ENCODE measurements around the gene LBR.
A peak's percentile ranks its signal among the peaks of the same experiment; 100 is the strongest.

Gene LBR

DNA sequence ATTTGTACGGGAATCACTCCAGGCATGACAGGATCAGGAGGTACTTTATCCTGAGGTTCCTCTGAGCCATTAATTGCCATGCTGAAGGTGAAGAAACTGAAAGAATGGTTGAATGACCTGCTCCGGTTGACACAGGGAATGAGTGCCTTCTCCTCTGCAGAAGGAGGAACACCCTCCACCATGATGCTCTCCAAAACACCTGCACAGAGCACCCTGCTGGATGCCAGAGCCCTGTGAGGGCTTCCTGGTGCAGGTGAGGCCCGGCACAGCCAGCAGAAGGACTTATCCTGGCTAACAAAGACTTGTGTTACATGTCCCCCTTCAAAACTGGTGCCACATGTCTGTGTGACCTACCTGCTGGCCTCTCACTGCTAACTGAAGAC, 14.3 kb upstream of the LBR start:
- no peak for DNase-seq

DNA sequence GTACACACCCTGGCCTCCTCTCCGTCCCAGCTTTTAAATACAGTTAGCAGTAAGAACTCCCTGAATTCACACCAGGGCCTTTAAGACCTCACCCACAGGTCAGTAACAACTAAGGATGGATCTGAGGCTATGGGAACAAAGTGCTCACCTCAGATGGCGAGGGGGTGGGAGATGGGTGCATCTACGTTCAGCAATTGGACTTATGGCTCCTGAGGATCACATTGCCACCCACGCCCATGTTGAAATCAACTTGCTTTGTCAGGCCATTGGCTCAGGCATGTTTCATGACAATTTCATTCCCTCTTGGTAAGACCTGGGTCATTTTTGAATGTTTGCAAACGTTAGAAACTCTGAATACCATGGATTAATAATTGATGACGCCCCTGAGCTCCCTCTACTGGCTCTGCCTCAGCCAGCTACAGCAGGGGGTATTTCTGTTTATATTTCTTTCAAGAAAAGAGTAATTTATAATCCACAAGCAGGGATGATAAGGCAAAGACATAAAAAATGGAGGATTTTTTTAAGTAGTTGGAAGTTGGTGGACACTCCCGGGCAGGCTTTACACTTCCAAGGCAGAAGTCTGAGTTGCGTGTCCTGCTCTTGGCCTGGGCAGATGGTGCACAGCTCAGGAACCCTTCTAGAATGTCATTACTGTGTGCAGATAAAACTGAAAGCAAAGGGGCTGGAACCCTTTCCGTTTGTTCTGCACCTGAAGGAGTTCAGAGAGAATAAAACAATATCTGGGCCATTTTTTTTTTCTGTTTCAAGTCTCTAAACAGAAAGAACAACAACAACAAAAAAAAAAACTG, 13.7 kb upstream of the LBR start:
- DNase-seq, result no peak

DNA sequence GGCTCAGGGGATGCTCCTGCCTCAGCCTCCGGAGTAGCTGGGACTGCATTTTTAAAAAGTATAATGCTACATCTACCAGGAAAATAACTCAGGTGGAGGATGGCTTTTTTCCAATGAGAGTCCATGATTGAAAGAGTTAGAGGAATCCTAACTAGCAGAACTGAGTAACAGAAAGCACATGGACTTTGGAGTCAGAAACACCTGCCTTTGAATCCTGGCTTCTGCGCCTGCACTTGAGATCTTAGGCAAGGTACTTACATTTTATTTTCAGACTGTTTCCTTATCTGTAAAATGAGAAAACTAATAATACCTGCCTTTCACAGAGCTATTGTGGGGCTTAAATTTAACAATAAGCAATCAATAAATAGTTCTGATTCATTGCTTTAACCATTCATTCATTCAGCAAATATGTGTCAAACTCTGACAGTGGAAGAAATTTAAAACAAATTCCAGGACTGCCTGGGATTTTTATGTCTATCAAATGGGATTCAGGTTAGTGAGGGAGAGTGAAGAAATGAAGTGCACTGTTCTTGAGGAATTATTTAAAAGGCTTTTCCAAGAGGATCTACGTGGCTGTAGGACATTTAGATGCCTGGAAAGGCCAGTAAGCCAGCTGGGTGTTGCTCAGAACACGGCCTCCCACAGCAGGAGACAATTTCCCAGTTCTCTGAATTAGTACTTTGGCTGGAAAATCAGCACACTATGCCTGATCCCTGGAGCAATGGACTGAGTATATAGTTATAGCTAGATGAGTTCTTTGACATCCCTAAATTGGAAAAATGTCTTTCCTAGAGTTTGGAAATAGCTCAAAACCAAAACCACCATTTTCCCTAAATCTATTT, 12.8 kb upstream of the LBR start:
- DNase-seq, result no peak

DNA sequence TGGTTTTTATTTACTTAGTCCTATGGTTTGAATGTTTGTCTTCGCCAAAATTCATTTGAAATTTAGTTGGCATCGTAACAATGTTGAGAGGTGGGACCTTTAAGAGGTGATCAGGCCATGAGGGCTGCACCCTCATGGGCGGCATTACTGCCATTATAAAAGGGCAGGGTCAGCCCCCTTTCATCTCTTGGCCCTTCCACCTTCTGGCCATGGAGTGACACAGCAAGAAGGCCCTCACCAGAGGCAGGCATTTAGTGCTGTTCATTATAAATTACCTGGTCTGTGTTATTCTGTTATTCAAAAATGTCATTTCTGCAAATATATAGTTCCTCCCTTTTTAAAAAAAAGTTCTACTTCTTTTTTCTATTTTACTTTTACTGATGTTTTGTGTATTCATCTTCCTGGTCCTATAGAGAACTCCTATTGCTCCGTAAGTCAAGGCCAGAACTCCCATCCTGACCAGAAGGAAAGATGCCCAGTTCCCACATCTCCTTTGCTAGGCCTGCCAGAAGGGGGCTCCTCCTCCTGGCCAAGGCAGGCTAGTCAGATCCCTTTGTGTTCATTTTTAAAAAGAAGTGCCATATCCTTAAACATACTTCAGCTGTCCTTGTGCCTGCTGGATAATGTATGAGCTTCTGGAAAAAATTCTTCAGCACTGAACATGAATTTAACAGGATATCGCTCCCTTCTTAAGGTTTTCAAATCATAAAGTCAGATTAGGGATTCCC, 10.0 kb upstream of the LBR start:
- DNase-seq, result peak in 1 of 2 experiments; percentile 21

DNA sequence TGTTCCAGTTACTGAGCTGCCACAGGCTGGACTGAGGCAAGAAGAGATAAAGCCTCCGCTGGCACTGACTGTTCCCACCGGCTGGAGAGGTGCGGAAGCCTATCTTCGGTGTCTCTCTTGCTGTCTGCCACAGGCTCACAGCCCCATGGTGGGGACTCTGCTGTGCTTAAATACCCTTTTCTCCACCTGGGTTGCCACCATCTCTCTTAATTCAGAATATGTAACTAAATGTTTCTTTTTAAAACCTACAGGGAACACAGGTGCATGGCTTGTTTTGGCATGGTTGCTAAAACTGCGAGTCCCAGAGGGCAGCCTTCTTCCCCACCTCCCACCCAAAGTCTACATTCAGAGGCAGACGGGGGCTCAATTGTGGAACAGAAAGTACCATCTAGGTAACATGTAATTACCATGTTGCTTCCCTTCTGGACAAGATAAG, 8.1 kb upstream of the LBR start:
- DNase-seq, result no peak

DNA sequence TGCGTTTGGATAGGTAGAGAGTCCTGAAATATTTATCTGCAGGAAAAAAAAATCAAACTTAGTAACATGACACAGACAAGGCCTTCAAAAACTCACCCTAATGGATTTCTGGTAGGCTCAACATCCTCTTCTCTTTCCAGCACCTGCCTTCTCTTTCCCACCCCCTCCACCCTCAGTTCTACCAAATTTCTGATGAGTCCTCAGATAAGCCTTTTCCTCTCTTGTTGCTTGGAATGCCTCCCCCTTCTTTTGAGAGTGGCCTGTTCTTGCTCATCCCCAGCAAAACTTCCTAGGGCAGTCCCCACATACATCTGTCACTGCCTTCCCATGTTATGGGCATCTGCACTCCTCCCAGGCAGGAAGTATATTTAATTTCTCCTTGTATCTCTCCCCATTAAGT, 7.6 kb upstream of the LBR start:
- DNase-seq, result no peak

DNA sequence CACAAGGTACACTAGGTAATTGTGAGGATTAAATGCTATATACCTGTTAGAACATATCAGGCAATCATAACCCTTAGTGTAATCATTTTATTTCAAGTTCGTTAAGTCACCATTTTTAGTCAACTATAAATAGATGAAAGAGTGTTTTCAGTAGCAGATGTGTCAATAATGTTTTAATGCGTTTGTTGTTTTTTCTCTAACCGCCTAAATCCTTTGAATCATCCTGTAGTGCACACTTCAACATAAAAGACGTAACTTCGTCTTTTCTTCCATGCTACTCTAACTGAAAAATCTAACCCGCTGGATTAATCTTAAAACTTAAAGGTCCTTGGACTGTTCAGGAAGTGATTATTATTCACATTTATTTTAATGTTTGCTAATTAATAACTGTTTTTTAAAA, 7.2 kb upstream of the LBR start:
- DNase-seq, result no peak

DNA sequence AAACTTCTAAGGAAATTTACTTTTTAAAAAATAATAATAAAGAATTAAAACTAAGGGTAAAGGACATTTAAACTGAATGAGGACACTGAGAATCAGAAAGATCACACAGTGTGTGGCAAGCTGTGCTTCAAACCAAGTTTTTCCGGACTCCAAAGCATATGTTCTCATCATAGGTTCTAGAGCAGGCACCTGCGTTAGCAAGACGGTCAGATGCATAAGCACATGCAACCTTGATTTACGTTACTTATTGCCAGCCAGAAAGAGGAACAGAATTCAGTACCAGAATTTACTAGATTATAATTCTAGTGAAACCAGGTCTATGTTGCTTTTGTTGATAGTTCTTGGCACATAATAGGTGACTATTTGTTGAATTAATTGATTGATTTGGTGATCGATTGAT, 6.2 kb upstream of the LBR start:
- DNase-seq, result no peak

DNA sequence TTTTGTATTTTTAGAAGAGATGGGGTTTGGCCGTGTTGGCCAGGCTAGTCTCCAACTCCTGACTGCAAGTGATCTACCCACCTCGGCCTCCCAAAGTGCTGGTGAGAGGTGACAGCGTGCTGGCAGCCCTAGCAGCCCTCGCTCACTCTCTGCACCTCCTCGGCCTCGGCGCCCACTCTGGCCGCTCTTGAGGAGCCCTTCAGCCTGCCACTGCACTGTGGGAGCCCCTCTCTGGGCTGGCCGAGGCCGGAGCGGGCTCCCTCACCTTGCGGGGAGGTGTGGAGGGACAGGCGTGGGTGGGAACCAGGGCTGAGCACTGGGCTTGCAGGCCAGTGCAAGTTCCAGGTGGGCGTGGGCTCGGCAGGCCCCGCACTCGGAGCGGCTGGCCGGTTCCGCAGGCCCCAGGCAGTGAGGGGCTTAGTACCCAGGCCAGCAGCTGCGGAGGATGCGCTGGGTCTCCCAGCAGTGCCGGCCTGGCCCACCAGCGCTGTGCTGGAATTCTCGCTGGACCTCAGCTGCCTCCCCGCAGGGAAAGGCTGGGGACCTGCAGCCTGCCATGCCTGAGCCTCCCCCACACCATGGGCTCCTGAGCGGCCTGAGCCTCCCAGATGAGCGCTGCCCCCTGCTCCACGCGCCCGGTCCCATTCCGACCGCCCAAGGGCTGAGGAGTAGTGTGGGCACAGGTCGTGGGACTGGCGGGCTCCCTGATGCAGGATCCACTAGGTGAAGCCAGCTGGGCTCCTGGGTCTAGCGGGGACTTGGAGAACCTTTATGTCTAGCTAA, 3.4 kb upstream of the LBR start:
- no peak for DNase-seq

DNA sequence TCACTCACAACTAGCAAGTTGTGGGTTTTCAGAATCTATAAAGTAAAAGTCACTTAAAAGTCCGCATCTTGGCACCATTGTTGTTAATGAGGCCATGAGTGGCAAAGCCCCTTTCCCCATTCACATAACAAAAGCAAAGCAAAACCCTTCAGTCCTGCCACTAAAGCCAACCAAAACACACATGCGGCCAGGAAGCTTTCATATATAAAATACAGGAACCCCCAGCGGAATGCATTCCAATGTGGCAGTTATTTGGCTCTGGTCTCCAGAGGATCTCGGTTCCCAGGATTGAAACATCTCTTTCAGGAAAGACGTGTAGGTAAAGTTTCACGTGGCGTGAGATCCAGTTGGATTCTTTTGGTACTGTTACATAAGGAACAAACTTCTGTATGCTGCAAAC, 2.5 kb upstream of the LBR start:
- DNase-seq, result no peak

DNA sequence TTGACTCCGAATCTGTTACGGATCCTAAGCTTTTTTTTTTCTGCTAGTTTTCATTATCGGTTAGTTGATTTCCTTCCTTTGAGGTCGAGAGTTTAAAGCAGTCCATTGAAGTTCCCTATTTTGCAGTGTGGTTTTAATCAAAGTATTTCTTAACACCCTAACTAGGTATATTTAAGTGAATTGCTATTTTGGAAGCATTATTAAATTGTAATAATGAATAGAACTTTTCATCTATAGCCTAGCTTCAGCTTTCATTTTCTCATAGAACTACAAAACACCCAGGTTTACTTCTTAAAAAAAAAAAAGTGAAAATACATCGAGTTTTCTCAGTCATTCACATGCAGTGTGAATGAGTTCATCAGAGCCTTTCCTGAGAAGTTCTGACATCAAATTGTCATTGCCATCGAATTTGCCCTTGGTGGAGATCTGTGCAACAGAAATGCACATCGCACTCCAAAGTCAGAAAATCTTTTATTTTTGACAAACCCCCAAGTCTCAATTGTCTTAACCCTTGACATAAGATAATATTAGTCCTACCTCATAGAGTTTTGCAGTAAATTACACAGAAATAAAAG, 1.1 kb upstream of the LBR start:
- DNase-seq, result no peak

DNA sequence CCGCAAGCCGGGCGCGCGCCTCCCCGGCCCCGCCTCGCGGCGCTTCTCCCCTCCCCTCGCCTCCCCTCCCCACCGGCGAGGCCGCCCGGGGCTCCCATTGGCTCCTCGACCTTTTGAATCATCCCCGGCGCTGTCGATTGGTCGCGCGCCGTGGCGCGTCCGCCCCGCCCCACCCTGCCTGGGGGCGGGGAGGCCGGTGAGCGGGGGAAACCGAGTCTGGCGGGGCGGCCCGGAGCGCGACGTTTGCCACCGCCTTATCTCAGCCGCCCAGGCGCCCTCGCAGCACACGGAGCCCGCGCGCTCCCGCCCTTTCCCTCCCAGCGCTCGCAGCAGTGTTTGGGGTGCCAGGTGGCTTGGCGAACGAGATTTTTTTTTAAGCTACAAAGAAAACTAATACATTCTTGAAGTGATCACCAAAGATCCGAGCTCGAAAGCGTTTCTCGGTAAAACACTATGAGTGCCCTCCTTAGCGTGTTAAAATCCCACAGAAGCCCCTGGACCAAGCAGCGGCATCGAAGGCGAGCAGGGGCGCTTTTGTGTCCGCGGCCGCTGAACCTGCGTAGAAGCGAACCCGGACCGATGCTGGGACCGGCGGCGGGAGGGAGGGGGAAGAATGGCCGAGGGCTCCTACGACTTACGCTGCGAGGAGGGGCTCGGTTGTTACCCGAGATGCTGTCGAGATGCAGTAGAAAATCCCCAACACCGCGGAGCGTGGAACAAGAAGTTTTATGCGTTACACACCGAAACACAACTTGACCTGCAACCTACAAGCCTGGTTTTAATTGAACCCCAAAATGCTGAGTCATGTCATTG, 436 bp upstream of the LBR start:
- DNase-seq, result peak; percentile 57 to 69

DNA sequence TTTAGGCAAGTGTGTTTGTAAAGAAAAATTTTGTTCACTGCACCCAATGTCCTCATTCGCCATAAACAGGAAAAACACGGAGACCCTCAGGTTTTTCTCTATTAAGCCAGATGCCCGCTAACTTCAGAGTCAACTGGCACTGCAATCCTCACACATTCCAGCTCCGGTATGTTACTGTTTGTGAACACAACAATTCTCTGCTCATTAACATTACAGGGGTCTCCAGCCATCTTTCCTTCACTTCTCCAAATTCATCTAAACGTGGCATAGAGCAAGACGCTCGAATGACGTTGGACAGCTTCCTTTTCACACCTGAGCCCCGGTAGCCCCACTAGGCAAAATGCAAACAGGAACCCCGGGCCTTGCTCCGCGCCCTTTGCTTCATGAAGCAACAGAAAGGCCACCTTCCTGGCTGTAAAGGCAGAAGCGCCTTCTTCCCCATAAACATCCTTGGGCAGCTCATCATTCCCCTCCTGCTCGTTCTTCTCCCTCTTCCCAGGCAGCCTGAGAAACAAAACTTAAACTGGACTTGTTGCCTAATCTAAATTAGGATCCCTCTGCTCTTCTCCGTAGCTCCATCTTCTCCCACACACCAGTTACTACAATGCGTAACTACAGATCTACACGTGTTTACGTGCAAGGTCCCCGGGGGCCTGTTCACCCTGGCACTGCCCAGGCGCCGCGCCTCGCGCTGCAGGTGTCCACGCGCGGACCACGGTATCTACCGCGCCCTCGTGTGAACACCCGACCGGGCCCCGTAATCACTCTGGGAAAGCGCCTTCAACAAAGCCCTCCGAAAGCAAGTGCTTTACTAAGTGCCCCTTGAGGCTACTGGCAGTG, 1.2 kb downstream of the LBR start:
- no peak for DNase-seq

DNA sequence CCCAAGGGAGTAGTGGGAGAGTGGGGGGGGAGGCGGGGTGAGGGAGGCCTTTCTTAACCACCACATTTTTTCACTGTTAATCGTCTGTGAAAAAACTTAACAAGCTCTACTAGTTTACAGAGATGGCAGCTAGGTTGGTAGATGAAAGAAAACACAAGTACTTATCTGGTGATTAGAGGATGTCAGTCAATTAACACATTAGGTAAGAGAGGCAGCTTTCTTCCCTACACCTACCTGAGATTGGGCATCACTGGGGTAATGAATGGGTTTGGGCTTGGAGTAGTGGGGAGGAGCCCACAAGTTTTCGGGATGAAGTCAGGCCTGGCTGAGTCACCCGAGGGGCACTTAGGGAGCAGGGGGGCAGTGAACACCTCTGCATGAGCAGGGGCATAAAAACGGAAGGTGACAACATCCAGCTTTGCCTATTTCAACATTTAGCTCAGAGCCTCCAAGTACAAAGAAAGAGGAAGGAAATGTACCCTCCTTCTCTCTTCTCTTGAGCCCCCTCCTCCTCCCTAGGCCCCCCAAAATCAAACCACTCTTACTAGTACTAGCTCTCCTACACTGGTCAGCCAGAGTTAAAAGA, 2.5 kb downstream of the LBR start:
- DNase-seq, result no peak

DNA sequence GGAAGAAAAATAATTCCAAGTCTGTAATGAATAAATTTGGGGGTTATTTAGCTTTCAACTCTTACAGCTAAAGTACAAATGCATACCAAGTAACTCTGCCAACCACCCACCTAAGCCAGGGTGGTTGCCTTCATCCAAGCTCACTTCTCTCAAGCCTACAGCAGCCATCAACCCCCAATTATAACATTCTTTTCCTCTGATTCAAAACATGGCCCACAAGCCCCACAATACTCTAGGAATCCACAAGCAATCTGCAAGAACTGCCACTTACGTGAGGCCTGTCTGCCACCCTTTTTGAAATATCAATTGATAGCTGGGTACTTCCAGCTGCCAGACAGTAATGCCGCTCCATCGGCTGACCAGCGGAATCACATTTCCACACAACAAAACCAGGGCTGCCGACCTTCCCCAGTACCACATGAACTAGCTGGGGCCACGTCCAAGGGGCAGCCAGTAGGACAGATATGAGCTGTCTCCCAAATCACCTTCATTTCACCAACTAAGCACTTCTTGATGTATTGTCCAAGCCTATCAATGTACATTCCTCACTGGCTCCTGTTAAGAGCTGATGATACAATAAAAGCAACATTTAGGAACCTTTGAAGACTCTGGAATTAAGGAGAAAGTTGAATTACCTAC, 3.2 kb downstream of the LBR start:
- no peak for DNase-seq

DNA sequence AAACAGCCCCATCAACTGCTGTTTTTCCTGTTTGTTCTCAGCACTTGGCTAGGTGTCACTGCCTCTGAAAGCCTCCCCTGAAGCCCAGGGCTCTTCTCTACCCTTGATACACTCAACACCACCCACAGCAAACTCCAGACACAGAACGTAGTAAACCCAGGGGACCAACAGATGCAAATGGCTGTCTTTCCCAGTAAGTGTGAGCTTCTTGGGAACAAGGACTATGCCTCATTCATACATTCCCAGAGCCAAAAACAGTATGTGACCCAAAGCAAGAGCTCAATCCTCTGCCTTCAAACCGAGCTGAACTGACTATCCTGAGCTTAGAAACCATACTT, 4.4 kb downstream of the LBR start:
- DNase-seq, result no peak

DNA sequence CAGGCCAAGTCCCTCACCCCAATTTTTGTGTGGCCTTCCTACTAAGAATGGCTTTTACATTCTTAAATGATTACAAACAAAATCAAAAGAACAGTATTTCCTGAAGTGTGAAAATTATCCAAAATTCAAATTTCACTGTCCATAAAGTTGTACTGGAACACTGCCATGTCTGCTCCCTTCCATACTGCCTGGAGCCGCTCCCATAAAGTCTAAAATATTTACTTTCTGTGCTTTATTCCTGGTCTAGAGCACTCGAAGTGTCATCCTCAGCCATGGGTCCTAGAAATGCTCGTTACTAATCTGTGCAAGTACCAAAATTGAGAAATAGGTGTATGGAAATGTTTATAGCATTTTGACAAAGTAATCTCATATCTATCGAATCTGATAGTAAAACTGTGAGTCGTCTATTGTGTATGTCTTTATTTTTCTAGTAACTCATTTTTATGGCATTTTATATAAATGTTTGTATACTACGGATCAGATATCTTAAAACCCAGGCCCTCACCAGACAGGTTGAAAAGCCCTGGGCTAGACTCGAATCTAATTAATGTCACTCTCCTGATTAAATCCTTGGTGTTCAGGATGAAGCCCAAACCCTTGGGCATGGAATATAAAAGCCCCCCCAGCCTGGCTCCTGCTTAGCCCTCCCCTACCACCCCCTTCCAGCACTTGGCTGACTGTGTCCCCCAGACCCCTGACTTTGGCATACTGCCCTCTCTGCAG, 4.9 kb downstream of the LBR start:
- no peak for DNase-seq

DNA sequence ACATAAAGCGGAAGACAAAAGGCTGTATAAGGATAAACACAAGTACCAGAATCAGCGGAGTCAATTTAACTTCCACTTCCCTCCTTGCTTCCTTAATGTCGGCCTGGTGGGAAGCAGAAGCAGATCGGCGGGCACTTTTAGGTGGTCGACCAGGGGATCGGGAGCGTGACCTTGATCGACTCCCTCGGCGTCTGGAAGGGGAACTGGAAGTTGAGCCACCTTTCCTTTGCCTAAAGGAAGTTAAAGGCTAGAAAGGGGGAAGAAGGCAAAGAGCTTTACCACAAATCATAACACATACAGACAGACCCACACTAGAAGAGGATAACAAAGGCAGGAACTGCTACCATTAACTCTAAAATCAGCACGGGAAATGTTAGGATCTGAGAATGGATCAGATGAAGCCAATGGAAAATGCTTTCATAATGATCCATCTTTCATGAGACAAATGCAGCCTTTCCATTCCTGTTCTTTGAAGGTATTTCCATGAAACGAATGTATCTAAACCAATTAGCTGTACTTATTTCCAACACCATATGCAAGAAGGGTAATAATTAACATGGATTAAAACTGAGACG, 5.7 kb downstream of the LBR start:
- DNase-seq, result no peak

DNA sequence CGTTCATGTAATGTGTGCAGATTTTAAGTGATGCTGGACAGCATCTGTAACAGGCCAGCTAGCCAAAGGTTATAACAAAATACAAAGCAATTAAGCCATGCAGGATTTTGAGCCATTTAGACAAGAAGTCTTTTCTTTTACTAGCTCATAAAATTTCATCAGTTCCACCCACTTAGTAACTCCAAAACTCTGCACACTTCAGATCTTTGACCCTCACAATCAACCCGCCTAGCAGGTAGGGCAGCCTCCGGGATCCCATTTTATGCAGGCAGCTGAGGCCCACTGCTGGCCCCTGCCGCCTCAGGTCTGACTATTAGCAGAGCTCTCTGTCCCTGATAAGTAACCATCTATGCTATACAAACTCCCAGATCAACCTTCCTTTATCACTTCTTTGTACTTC, 9.2 kb downstream of the LBR start:
- no peak for DNase-seq
